ENCODE results near the gene HCST.

- no peak for TF ChIP-seq CTCF (IDR thresholded peaks at IDR 0.05)
- no peak for TF ChIP-seq POLR2A (IDR thresholded peaks at IDR 0.05)
Measured at GRCh38 chr19:35860436-35860817, 41.9 kb upstream of the HCST start.
